HG02840 (cell line): ENCODE results near the gene CAST.
"Not testable (repeated sequence)": the region's sequence is repeated elsewhere in the genome, so short reads cannot be mapped to it uniquely, and the experiment has no call there.

Source experiments
- ATAC-seq: cut with Tn5 transposase; IDR thresholded peaks from one replicate; pipeline ENCODE4 v1.9.1; 2021; ENCODE audit warnings: mild to moderate bottlenecking, moderate library complexity, moderate number of reproducible peaks; ENCODE audit not compliant: unreplicated experiment, low FRiP score

The CAST gene

GRCh38 chr5:96771395-96771794 lies 109.2 kb downstream of the CAST start:
- ATAC-seq, result no peak

DNA sequence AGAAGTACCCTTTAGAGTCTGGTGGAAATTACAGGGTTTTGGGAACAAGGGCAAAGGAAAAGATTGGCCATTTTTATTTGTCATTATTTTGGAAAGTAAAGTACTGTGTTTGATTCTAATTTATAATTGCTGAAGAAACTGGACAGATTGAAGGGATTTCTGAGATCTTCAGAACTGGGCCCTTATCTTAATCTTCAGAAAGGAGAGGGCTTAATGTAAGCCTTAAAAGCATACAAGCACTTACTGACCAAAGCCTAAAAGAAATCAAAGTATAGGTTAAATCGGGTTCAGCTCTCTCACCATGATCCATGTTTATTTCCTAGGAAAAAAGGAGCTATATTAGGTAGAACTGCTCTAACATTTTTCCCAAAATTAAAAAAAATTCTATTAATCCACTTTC lies 109.9 kb downstream of the CAST start:
- no peak for ATAC-seq

DNA sequence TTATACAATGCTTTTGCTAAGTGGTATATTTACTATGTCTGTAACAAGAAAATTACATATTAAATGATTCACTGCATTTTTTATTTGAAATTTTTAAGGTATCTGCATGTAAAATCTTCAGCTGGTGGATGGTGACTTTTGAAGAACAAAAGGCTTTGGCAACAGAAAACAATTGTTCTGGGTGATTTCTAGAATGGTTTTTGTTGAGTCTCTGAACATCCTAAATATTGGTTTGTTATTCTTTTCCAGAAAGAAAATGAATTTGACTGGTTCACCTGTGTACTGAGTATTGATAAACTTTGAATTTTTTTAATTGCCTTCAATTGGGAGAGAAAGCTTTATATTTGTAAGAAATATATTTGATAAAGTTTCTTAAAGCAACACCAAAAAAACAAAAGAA lies 110.4 kb downstream of the CAST start:
- ATAC-seq, result no peak

- ATAC-seq, result no peak
Observed at GRCh38 chr5:96775050-96775449, 112.9 kb downstream of the CAST start.

- ATAC-seq, result no peak
Observed at GRCh38 chr5:96775689-96776088, 113.5 kb downstream of the CAST start.

DNA sequence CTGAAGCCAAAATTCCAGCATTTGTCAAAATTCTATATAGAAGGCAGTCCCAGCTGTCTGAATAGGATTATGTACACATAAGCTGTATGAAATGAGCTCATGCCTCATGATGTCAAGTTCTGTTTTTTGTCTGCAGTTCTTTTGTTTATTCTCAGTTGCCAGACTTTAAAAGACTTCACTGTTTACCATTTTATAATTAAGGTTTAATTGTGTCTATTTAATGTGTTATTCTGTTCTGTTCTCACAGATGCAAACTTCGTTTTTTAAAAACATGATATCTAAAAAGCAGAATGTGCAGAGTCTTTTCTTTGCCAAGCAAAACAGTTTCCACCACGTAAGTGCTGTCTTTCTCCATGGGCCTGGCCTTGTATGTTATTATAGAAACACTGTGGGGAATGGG lies 114.4 kb downstream of the CAST start:
- no peak for ATAC-seq

- no peak for ATAC-seq
Observed at GRCh38 chr5:96778409-96778808, 116.2 kb downstream of the CAST start.

DNA sequence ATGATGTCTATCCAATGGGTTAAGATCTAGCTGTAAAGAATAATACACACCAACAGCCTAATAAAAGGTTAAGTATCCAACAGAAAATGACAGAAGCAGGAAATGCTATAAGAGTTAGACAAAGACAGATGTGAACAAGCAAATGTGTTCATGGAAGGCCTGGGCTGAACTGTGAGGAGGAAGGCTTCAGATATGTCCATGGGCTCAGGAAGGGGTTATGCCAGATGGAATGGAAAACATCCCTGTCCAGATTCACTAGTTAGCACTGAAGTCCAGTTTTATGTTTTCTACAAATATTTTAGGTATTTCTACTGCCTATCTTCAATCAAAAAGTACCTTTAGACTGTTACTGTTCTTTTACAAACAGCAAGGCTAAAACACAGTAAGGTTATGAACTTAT lies 118.5 kb downstream of the CAST start:
- no peak for ATAC-seq

DNA sequence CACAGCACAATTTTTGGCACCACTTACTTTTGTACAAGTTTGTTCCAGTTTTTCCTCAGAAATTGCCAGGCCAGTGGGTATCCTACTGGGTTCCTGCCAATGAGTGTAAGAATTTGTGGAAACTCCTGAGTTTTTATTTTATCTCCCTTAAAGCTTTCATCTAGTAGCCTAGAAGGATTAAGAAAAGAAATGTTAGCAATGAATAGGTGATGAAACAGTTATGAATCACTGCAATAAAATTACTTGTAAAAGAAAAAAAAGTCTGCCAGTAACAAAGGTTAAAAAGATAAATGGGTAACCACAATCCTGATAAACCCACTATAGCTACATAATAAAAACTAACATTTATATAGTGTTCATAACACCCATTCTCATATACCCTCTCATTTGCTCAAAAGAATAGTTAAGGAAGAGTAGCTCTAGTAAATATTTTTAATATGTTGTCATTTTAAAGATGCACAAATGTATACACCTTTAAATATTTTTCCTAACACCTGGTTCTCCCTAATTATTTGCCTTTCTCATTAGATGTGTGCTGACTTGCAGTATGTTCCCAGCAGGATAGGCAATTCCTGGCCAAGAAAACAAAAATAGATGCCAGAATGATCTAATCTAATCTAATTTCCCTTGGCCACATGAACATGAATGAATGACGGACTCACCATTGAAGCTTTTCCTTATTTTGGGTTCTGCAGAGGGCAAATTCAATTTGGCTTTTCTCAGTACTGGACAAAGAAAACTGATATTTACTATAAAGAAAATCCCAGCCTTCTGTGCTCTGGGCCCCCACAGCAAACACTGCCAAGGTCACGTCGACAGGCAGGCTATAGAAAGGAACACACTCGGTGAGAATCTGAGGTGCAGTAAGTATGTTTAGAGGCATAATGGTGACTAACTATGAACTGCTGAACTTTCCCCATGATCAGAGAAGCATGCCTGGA lies 119.1 kb downstream of the CAST start:
- no peak for ATAC-seq

DNA sequence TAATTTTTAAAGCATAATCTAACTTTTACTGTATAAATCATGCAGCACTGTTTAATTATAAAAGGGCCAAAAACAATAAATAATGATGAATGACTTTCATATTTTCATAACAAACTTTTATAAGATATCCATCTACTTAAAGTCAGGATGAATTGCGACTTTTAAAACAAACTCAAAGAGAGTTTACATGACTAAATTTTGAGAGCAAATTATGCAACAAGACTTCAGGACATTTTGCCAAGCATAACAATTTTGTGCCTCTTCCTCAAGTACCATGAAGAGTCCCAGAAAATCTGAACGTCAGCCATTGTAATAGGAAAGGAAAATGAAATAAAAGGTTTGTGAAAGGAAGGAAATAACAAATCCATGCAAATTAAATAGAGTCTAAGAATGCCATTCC lies 121.2 kb downstream of the CAST start:
- ATAC-seq, result no peak

- ATAC-seq, result no peak
Observed at GRCh38 chr5:96785326-96786109, 123.3 kb downstream of the CAST start.

GRCh38 chr5:96788112-96788749 lies 126.1 kb downstream of the CAST start:
- no peak for ATAC-seq

- ATAC-seq, result no peak
Observed at GRCh38 chr5:96789794-96790330, 127.7 kb downstream of the CAST start.

- ATAC-seq, result no peak
Observed at GRCh38 chr5:96790961-96791504, 128.9 kb downstream of the CAST start.

DNA sequence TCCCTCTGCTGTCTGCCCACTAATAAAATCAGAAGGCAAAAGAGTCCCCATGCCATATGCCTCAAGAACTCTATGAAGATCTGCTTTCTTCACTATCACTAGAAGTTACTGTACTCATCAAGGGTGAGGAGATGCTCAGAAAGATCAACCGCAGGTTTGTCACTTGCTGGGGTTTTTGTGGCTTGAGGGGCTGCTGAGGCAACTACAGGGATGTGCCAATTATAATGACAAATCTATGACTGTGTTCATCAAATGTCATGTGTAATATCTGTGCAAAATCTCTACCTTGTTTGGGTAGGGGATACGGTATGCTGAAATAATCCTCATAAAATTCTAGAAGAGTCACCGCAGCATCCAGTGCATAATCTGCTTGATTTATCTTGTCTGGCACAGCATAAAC lies 132.6 kb downstream of the CAST start:
- ATAC-seq, result no peak

GRCh38 chr5:96795626-96796025 lies 133.4 kb downstream of the CAST start:
- no peak for ATAC-seq

GRCh38 chr5:96796434-96796833 lies 134.3 kb downstream of the CAST start:
- ATAC-seq, result no peak

DNA sequence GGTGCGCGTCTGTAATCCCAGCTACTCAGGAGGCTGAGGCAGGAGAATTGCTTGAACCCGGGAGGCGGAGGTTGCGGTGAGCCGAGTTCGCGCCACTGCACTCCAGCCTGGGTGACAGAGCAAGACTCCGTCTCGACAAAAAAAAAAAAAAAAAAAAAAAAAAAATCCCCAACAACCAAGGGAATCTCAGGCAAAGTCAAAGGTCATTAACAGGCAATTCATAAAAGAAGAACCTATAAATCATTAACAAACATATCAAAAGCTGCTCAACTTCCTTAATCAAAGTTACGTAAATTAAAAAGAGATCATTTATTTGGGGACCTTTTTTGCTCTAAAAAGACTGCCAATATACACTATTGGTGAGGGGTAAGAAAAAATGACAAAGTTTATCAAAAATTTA lies 139.5 kb downstream of the CAST start:
- not testable (repeated sequence) for ATAC-seq

GRCh38 chr5:96807075-96807654 lies 145.0 kb downstream of the CAST start:
- peak; percentile 33 for ATAC-seq

GRCh38 chr5:96808541-96808828 lies 146.3 kb downstream of the CAST start:
- no peak for ATAC-seq
